Stimulated activated CD4-positive, alpha-beta T cell treated with anti-CD3 and anti-CD28 coated beads, Interleukin-2, amount 100 ng/mL, for 4 hours (primary cell): ENCODE measurements around the gene GTPBP6.
"Not testable (repeated sequence)": the region's sequence is repeated elsewhere in the genome, so short reads cannot be mapped to it uniquely, and the experiment has no call there.

Source experiments
- DNase-seq: peaks from one replicate; pipeline ENCODE4 v3.0.0-alpha.2; 2020; ENCODE audit warnings: low read depth

GTPBP6 gene

DNA sequence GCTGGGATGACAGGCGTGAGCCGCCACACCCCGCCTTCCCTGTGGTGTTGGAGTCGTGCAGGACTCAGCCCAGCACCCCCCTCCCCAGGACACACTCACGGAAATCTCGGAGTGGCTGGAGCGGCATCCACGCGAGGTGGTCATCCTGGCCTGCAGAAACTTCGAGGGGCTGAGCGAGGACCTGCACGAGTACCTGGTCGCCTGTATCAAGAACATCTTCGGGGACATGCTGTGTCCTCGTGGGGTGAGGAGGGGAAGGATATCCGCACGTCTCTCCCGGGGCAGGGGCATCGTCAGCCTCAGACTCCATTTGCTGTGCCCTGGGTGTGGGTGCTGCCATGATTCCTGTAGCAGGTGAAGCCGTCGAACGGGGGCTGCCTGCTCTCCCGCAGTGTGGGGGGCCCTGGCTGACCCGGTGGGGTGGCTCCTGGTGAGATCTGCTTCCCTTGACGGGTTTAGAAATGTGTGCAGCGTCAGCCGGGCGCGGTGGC is 27.1 kb downstream of the GTPBP6 start:
- no peak for DNase-seq

DNA sequence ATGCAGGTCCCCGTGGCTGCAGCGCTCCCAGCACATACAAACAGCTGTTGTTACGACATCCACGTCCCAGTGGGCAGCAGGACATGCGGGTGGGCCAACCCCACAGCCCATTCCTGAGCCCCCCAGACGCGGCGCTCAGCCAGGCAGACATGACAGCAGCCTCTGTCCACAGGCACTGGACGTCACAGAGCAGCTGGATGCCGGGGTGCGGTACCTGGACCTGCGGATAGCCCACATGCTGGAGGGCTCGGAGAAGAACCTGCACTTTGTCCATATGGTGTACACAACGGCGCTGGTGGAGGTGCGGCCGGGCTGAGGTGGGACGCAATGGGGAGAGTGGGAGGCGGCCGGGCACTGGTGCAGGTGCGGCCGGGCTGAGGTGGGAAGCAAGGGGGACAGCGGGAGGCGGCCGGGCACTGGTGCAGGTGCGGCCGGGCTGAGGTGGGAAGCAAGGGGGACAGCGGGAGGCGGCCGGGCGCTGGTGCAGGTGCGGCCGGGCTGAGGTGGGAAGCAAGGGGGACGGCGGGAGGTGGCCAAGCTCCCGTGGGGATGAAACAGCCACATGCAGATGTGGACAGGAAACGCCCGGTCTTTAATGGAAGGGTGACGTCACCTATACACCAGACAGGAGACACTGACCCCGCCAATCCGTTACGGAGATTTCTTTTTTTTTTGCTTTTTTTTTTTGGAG is 28.0 kb downstream of the GTPBP6 start:
- DNase-seq, result no peak

DNA sequence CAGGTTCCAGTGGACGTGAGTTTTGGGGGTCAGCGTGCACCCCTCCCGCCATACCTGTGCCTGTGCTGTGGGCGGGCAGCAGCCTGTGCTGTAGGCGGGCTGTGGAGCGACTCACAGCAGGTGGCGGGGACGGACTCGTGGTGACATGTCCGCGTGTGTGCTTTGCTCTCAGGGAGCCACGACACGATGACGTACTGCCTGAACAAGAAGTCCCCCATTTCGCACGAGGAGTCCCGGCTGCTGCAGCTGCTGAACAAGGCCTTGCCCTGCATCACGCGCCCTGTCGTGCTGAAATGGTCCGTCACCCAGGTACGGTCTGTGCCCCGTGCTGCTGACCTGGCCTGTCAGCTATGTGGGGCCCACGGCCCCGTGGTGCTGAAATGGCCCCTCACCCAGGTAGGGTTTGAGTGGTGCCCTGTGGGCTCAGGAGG is 30.0 kb downstream of the GTPBP6 start:
- DNase-seq, result no peak

DNA sequence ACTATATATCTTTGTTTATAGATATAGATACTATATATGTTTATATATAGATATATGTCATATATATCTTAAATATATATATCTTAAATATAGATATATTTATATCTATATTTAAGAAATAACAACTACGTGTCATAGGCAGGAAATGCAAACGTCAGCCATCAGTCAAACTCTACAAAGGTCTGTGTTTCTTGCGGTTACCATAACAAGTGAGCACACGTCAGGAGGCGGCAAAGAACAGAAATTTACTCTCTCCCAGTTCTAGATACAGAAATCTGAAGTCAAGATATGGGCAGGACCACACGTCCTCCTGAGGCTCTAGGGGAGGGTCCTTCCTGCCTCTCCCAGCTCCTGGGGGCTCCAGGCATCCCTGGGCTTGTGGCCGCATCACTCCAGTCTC is 30.9 kb downstream of the GTPBP6 start:
- DNase-seq, result no peak

DNA sequence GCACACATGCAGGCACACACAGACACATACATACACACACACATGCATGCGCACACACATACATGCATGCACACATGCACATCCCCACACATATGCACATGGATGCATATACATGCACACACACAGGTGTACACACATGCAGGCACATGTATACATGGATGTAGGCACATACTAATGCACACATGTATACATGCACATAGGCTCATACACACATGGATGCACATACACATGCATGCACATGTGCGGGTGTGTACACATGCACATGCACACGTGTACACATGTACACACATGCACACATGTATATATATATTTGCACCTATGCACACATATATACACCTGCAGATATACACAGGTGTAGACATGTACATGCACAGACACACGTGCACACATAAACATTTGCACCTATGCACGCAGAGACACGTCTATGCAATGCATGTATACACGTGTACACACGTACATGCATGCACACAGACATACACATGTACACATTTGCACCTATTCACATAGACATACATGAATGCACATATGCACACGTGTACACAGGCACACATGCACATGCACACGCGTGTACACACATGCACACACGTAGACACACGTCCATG is 33.4 kb downstream of the GTPBP6 start:
- no peak for DNase-seq

DNA sequence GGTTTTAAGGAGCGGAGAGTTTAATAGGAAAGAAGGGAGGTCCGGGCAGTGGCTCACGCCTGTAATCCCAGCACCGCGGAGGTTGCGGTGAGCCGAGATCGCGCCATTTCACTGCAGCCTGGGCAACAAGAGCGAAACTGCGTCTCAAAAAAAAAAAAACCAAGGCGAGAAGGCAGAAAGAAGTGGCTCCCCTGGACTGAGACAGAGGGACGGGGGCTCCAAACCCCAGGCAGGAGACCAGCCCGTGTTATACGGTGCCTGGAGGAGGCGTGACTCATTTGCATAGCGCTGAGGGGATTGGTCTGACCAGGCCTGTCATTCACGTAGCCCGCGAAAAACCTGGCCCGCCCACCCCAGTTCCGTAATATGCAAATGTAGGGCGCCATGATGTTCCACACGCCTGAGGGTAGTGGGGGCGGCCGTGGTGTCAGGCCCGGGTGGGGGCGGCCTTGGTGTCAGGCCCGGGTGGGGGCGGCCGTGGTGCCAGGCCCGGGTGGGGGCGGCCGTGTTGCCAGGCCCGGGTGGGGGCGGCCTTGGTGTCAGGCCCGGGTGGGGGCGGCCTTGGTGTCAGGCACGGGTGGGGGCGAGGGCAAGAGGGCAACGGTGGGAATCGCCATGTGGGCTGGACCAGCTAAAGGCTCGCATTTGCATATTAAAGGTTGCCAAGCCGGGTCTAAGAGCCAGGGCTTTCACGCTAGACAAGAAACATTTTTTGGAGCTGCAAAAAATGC is 35.3 kb downstream of the GTPBP6 start:
- DNase-seq, result peak; percentile 90

DNA sequence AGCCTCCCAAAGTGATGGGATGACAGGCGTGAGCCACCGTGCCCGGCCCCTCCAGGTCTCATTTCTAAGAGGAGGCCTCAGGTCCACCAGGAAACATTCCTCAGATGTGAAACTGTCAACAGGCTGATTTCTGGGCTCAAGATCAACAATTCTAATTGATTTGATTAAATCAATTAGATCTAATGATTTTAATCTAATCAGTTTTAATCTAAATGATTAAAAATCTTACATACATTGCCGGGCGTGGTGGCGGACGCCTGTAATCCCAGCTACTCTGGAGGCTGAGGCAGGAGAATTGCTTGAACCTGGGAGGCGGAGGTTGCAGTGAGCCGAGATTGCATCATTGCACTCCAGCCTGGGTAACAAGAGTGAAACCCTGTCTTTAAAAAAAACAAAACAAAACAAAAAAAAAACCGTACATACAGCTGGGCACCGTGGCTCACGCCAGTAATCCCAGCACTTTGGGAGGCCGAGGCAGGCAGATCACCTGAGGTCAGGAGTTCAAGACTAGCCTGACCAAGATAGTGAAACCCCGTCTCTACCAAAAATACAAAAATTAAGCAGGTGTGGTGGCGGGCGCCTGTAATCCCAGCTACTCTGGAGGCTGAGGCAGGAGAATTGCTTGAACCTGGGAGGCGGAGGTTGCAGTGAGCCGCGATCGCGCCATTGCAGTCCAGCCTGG is 36.5 kb downstream of the GTPBP6 start:
- not testable (repeated sequence) for DNase-seq

DNA sequence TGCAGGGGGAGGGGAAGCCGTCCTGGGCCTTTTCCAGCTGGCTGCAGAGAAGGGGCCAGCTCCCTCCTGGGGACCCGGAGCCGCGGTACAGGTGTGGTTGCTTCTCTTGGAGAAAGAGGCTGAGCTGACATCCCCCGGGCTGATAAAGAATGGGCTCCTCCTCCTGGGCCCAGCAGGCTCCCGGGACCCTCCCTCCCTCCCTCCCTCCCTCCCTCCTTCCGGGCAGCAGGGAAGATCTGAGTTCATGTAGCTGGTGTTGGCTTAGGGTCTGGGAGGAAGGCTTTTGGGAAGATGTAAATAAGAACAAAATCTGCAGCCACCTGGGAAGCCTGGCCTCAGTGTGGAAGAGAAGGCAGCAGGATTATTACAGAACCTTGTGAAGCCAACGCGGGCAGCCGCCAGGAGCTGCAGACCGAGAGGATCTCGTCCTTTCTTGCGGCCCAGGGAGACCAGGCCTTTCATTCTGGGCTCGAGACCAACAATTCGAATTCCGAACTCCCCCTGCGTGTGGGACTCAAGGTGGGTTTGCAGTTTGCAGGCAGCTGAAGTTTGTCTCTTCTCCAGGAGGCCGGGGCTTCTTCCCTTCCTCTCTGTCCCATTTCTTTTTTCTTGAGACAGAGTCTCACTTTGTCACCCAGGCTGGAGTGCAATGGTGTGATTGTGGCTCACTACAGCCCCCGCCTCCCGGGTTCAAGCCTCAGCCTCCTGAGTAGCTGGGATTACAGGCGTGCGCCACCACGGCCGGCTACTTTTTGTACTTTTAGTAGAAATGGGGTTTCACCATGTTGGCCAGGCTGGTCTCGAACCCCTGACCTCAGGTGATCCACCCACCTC is 37.2 kb downstream of the GTPBP6 start, which contains the start of gene PLCXD1:
PLCXD1 (plus strand) TSS at position 216 of the 834 bp plus-strand sequence. CDS start 2,807 bp downstream, outside the sequence.
- DNase-seq, result no peak

DNA sequence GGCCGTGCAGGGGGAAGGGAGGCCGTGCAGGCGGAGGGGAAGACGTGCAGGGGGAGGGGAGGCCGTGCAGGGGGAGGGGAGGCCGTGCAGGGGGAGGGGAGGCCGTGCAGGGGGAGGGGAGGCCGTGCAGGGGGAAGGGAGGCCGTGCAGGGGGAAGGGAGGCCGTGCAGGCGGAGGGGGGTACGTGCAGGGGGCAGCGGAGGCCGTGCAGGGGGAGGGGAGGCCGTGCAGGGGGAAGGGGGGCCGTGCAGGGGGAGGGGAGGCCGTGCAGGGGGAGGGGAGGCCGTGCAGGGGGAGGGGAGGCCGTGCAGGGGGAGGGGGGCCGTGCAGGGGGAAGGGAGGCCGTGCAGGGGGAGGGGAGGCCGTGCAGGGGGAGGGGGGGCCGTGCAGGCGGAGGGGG is 37.9 kb downstream of the GTPBP6 start:
- not testable (repeated sequence) for DNase-seq

DNA sequence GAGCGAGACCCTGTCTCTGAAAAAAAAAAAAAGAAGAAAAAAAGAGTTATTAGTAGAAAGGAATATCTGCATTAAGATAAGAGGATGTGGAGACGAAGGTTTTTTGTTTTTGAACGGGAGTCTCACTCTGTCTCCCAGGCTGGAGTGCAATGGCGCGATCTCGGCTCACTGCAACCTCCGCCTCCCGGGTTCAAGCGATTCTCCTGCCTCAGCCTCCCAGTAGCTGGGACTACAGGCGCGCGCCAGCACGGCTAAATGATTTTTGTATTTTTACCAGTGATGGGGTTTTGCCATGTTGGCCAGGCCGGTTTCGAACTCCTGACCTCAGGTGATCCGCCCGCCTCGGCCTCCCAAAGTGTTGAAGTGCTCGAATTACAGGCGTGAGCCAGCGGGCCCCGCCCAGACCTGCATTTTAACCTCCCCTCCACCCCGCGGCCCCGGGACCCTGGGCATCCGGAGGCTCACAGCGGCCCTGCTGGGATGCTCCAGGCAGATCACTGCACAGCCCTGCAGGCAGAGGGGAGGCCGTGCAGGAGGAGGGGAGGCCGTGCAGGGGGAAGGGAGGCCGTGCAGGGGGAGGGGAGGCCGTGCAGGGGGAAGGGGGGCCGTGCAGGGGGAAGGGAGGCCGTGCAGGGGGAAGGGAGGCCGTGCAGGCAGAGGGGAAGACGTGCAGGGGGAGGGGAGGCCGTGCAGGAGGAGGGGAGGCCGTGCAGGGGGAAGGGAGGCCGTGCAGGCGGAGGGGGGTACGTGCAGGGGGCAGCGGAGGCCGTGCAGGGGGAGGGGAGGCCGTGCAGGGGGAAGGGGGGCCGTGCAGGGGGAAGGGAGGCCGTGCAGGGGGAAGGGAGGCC is 38.6 kb downstream of the GTPBP6 start:
- DNase-seq, result not testable (repeated sequence)

DNA sequence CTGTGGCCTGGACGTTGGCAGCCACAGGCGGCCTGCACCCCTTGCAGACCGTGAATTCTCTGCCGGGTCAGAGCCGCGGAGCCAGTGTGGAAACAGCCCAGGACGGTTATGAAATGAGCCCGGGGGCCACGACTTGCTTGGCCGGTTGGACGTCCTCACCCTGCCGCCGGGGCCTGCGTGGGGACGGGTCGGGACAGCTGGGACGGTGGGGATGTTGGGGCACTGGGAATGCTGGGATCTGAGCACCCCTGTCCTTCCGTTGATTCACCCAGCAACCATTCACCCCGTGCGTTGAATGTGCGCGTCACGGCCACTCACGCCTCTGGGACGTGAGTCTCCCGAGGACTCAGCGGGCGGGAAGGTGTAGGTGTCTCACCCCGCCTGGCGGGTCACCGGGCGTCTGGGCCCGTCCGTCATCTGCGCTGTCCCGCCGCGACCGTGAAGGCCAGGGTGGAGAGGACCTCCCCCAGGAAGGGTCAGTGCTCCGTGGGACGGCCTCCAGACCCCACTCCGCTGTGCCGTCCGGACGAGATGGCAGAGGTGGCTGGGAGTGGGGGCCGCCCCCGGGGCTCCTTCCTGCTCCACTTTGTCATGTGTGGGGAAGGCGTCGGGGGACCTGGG is 41.9 kb downstream of the GTPBP6 start:
- no peak for DNase-seq

DNA sequence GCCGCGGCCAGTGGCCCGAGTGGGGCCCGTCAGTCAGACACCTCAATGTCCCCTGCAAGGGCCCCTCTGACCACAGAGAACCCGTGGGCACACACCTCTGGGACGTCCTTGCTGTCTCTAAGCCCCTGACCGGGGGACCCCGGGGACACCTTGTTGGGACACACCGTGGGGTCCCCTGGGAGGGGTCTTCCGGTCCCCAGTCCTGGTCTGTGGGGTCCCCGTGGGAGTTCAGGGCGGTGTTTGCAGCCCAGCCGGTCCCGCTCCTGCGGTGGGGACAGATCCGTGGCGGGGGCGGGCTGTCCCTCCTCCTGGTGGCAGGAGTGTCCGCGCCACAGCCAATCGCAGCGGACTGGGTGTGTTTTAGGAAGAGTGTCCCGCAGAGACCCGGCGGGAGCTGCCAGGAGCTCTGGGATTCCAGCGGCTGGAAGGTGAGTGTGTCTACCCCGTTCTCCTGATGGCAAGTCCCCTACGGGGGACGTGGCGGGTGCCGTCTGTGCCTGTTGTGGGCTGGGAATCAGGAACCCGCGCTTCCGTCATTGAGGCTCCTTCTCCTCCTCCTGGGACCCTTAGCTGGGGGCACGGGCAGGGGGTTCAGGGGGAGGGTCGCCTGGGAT is 42.5 kb downstream of the GTPBP6 start:
- no peak for DNase-seq

DNA sequence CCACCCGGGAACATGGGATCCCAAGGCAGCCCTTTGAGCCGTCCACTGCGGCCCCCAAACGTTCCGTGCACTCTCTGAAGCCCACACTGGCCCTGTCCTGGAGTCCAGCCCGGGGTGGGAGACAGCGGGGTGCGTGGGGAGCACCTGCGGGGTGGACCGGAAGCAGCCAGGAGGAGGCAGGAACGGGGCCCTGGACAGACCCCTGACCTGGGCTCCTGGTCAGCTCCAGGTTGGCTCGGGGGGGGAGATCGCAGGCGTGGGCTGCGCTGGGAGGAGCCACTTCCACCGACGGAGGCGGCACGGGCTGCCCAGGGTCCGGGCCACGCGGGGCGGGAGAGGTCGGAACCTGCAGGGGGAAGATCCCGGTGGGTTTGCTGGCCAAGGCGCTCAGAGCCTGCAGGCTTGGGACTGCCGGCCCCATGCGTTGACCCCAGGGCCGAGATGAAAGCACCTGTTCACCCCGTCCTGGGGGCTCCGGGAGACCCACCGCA is 43.1 kb downstream of the GTPBP6 start:
- DNase-seq, result no peak

DNA sequence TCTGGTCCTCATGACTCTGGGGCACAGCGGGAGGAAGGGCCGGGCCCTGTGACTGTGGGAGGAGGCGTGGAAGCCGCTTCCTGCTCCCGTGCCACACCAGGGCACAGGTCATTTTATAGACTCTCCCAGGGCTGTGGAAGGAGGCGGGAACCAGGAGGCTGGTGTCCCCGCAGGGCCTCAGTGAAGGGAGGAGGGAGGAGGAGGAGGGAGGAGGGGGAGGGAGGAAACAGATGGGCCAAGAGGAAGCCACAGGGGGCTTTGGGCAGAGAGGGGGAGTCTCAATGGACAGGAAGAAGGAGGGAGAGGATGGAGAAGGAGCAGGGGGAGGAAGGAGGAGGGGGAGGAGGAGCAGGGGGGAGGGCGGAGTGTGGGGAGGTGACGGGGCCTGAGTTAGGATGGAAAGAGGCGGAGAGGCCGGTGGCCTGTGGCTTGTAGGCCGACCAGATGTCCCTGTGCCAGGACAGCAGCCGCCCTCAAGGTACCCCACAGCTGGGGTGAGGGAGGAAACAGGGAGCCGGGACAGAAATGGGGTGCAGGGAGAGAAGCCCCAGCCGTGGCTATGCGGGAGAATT is 43.6 kb downstream of the GTPBP6 start:
- DNase-seq, result no peak

DNA sequence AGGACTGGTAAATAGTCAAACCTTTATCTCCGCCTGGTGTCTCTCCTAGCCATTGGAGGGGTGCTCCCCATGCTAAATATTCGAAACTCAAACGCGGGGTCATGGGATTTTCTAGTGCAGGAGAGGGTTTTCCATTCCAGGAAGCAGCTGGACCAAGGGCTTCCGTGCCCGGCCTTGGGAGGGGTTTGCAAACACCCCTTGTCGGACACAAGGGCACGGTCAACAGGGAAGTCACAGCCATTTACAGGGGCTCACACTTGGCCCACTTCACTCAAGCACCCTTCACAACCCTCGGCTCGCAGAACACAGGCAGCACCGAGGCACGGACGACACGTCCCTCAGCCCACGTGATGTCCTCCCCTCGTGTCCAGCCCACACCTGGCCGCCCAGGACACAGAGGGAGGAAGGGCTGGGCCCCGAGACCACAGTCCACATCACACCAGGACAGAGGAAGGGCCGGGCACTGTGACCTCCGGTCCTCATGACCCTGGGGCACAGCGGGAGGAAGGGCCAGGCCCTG is 47.7 kb downstream of the GTPBP6 start:
- DNase-seq, result no peak

DNA sequence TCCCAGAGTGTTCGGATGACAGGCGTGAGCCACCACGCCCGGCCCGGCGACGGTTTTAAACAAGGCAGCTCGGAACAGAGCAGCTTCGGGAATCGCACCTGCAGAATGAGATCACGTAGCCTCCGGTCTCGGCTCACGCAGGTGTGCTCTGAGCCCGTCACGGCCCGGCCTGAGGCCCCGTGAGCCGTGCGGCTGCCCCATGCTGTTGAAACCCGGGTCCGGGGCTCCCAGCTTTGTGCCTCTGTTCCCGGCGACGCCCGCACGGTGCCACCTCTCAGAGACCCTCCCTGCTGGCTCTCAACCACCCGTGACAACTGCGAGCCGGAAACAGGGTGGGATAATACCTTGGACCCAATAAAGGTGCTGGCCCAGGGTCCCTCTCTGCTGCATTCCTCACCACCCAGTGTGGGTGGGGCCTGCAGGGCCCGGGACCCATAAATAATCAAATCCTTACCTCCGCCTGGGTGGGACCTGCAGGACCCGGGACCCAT is 50.8 kb downstream of the GTPBP6 start:
- no peak for DNase-seq

DNA sequence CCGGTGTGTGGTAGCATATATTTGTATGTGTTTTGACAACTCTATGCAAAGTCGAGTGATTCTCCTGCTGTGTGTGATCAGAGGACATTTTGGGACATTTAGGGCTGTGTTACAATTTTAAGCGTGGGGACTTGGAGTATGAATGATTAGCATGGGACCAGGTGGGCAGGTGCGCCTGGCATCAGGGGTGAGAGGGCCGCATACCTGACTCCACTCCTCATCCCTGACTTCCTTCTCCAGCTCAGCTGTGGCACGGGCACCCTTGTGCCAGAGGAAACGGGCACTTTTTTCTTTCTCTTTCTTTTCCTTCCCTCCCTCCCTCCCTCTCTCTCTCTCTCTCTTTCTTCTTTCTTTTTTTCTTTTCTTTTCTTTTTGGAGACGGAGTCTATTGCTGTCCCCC is 53.1 kb downstream of the GTPBP6 start:
- DNase-seq, result no peak

DNA sequence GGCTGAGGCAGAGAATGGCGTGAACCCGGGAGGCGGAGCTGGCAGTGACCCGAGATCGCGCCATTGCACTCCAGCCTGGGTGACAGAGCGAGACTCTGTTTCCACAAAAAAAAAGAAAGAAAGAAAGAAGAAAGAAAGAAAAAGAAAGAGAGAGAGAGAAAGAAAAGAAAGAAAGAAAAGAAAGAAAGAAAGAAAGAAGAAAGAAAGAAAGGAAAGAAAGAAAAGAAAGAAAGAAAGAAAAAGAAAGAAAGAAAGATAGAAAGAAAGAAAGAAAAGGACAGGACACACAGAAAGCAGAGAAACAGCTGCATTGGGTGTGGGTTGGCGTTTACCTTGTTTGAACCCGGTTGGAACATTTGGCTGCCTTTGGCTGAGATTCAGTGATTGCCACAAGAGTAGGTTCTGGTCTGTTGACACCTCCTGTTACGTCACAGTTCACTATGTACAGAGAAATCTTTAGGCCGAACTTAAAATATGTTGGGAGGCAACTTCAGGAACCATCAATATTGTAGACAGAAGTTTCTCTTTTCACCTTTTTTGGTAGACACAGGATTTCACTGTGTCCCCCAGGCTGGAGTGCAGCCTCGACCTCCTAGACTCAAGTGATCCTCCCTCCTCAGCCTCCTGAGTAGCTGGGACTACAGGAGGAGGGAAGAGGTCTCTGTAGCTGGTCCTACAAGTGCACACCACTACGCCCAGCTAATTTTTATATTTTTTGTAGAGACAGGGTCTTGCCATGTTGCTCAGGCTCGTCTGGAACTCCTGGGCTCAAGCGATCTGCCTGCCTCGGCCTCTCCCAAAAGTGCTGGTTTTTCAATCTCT is 53.8 kb downstream of the GTPBP6 start:
- DNase-seq, result no peak
